ENCODE data around the gene VANGL1. TPM values are rescaled to one million over a fixed set of nuclear protein-coding genes. Genes with fewer than 3 reads are reported as not detected.

Gene VANGL1
- total and polyA plus RNA-seq, 2 of the 13 experiments (the other 11 are each of a cell fraction or from before 2014, with no cell fraction given): 5.3 to 9.4 TPM

DNA sequence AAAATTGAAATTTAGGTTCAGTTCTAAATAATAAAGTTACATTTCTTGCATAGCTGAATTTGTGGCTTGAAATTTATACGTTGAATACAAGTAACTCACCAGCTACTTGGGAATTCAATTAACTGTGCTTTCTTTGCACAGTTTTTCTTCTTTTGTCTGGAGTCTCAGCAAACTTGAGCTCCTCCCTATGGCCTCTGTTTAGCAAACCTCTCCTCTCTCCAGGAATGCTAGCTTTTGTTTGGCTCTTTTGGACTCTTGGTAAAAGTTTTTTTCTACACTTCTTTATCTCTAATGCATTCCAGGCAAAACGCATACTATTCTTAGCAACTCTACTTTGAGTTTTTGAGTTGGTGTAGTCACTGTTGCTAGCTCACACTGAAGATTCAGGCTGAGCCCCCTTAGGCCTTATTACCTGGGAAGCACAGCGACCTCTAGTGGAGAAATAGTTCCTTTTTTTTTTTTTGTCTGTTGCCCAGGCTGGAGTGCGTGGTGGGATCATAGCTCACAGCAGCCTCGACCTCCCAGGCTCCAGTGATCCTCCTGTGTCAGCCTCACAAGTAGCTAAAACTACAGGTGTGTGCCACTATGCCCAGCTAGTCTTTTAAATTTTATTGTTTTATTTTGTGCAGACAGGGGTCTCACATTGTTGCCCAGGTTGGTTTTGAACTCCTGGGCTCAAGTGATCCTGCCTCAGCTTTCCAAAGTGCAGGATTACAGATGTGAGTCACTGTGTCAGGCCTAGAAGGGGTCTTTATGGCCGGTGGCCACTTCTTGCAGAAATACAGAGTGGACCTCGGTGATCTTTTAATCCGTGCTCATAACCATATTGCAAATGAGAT, 65.0 kb downstream of the VANGL1 start (continued):
- TF ChIP-seq MIER3 (CRISPR knock-in tag; IDR thresholded peaks at IDR 0.05; ENCODE audit: borderline replicate concordance) (no peak), THAP8 (CRISPR knock-in tag; IDR thresholded peaks at IDR 0.05; ENCODE audit: borderline replicate concordance) (no peak), KDM4B (CRISPR knock-in tag; IDR thresholded peaks at IDR 0.05) (no peak)
- TF ChIP-seq, protein P1, sequence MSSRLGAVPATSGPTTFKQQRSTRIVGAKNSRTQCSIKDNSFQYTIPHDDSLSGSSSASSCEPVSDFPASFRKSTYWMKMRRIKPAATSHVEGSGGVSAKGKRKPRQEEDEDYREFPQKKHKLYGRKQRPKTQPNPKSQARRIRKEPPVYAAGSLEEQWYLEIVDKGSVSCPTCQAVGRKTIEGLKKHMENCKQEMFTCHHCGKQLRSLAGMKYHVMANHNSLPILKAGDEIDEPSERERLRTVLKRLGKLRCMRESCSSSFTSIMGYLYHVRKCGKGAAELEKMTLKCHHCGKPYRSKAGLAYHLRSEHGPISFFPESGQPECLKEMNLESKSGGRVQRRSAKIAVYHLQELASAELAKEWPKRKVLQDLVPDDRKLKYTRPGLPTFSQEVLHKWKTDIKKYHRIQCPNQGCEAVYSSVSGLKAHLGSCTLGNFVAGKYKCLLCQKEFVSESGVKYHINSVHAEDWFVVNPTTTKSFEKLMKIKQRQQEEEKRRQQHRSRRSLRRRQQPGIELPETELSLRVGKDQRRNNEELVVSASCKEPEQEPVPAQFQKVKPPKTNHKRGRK (CRISPR knock-in tag; IDR thresholded peaks at IDR 0.05): no peak
- TF ChIP-seq, protein P2, sequence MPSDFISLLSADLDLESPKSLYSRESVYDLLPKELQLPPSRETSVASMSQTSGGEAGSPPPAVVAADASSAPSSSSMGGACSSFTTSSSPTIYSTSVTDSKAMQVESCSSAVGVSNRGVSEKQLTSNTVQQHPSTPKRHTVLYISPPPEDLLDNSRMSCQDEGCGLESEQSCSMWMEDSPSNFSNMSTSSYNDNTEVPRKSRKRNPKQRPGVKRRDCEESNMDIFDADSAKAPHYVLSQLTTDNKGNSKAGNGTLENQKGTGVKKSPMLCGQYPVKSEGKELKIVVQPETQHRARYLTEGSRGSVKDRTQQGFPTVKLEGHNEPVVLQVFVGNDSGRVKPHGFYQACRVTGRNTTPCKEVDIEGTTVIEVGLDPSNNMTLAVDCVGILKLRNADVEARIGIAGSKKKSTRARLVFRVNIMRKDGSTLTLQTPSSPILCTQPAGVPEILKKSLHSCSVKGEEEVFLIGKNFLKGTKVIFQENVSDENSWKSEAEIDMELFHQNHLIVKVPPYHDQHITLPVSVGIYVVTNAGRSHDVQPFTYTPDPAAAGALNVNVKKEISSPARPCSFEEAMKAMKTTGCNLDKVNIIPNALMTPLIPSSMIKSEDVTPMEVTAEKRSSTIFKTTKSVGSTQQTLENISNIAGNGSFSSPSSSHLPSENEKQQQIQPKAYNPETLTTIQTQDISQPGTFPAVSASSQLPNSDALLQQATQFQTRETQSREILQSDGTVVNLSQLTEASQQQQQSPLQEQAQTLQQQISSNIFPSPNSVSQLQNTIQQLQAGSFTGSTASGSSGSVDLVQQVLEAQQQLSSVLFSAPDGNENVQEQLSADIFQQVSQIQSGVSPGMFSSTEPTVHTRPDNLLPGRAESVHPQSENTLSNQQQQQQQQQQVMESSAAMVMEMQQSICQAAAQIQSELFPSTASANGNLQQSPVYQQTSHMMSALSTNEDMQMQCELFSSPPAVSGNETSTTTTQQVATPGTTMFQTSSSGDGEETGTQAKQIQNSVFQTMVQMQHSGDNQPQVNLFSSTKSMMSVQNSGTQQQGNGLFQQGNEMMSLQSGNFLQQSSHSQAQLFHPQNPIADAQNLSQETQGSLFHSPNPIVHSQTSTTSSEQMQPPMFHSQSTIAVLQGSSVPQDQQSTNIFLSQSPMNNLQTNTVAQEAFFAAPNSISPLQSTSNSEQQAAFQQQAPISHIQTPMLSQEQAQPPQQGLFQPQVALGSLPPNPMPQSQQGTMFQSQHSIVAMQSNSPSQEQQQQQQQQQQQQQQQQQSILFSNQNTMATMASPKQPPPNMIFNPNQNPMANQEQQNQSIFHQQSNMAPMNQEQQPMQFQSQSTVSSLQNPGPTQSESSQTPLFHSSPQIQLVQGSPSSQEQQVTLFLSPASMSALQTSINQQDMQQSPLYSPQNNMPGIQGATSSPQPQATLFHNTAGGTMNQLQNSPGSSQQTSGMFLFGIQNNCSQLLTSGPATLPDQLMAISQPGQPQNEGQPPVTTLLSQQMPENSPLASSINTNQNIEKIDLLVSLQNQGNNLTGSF (CRISPR knock-in tag; IDR thresholded peaks at IDR 0.05): no peak
